K562 (cell line): Measurements from ENCODE around the gene UBR3.

ENCODE experiments used
- HEY1 ChIP-seq: fragments of 250-450 bp; sonication (Bioruptor Pico); IDR thresholded peaks from 2 replicates; pipeline ENCODE4 v1.5.0; 2020; ENCODE audit warnings: mild to moderate bottlenecking, moderate library complexity, borderline replicate concordance
- MAFG ChIP-seq: fragments of 450-650 bp; conservative IDR thresholded peaks from 2 replicates; pipeline ENCODE4 v1.6.1; 2016; ENCODE audit warnings: missing genetic modification characterization, missing compliant biosample characterization
- MAFK ChIP-seq: IDR thresholded peaks from 2 replicates; pipeline ENCODE4 v1.6.1; 2011; ENCODE audit warnings: low read length, improper control_type of control experiment
- MAZ ChIP-seq, 2 experiments: fragments of 450-650 bp in 1 of 2; sonication (generic) in 1 of 2; formaldehyde crosslinking; IDR thresholded peaks in 1 of 2; conservative IDR thresholded peaks in 1 of 2; 2 replicates each; pipeline versions ENCODE4 v1.4.0 to v1.5.0; 2020; ENCODE audit warnings: mild to moderate bottlenecking in 1 of 2, missing genetic modification reagents in 1 of 2
- PTTG1 ChIP-seq: fragments of 450-650 bp; IDR thresholded peaks from 2 replicates; pipeline ENCODE4 v1.6.1; 2016; ENCODE audit warnings: low read depth, mild to moderate bottlenecking, missing genetic modification characterization, missing compliant biosample characterization
- SIRT6 ChIP-seq: IDR thresholded peaks from one replicate; pipeline ENCODE4 v1.6.1; 2012; ENCODE audit warnings: low read depth, mild to moderate bottlenecking, control low read depth, inconsistent platforms, low read length, moderate library complexity
- TAF7 ChIP-seq: fragments of 450-650 bp; IDR thresholded peaks from 2 replicates; pipeline ENCODE4 v1.6.1; 2016; ENCODE audit warnings: missing genetic modification characterization, missing compliant biosample characterization
- TRIM24 ChIP-seq, 2 experiments: fragments of 450-650 bp; IDR thresholded peaks; 2 replicates each; pipeline ENCODE4 v1.6.1; 2016
- TF ChIP-seq, protein P1 (sequence below), 3 experiments: IDR thresholded peaks in 2 of 3; conservative IDR thresholded peaks in 1 of 3; 2 replicates each; pipeline ENCODE4 v1.5.1; 2011 to 2012; ENCODE audit warnings: low read length in 3 of 3, mild to moderate bottlenecking in 3 of 3, control low read depth in 2 of 3, improper control_type of control experiment in 1 of 3, inconsistent platforms in 1 of 3, low read depth in 1 of 3, mixed read lengths in 1 of 3, moderate library complexity in 1 of 3; ENCODE audit not compliant: insufficient read depth in 2 of 3
- TF ChIP-seq, protein P2 (sequence below): sonication (generic); formaldehyde crosslinking; IDR thresholded peaks from 2 replicates; pipeline ENCODE4 v1.8.1; 2023; ENCODE audit warnings: mild to moderate bottlenecking, missing genetic modification reagents
- TF ChIP-seq, protein P3 (sequence below): fragments of 450-650 bp; IDR thresholded peaks from 2 replicates; pipeline ENCODE4 v1.6.1; 2014; ENCODE audit warnings: low read depth, mild to moderate bottlenecking, moderate library complexity, borderline replicate concordance

DNA sequence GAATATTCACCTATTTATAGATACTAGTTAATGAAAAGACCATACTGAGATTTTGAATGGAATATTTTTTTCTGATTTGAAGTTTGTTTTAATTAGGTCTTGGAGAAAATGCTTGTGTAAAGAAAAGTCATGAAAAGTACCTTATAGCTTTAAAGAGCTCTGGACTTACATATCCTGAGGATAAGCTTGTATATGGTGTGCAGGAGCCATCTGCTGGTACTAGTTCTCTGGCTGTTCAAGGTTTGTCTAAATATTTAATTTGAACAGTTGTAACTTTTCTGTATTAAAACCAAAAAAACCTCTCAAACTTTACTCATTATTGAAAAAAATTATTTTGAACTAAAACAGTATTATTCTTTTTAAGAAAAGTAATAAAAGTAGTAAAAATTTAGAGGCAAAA lies 50.1 kb downstream of the UBR3 start:
- TF ChIP-seq MAFK: no peak
- TF ChIP-seq, protein P1, sequence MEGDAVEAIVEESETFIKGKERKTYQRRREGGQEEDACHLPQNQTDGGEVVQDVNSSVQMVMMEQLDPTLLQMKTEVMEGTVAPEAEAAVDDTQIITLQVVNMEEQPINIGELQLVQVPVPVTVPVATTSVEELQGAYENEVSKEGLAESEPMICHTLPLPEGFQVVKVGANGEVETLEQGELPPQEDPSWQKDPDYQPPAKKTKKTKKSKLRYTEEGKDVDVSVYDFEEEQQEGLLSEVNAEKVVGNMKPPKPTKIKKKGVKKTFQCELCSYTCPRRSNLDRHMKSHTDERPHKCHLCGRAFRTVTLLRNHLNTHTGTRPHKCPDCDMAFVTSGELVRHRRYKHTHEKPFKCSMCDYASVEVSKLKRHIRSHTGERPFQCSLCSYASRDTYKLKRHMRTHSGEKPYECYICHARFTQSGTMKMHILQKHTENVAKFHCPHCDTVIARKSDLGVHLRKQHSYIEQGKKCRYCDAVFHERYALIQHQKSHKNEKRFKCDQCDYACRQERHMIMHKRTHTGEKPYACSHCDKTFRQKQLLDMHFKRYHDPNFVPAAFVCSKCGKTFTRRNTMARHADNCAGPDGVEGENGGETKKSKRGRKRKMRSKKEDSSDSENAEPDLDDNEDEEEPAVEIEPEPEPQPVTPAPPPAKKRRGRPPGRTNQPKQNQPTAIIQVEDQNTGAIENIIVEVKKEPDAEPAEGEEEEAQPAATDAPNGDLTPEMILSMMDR (IDR thresholded peaks at IDR 0.05 in 2 of 3, conservative IDR thresholded peaks at IDR 0.05 in 1 of 3; ENCODE audit: insufficient read depth in 2 of 3, low read depth in 1 of 3, low read length in 3 of 3): peak; percentile 53 to 79 (median 68); a peak in 5 of 6 replicates
- TF ChIP-seq MAFG (tag): no peak
- TF ChIP-seq TAF7: no peak
- TF ChIP-seq, protein P2, sequence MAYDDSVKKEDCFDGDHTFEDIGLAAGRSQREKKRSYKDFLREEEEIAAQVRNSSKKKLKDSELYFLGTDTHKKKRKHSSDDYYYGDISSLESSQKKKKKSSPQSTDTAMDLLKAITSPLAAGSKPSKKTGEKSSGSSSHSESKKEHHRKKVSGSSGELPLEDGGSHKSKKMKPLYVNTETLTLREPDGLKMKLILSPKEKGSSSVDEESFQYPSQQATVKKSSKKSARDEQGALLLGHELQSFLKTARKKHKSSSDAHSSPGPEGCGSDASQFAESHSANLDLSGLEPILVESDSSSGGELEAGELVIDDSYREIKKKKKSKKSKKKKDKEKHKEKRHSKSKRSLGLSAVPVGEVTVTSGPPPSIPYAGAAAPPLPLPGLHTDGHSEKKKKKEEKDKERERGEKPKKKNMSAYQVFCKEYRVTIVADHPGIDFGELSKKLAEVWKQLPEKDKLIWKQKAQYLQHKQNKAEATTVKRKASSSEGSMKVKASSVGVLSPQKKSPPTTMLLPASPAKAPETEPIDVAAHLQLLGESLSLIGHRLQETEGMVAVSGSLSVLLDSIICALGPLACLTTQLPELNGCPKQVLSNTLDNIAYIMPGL: no peak
- no peak for TF ChIP-seq MAZ (CRISPR knock-in tag; conservative IDR thresholded peaks at IDR 0.05 in 1 of 2, IDR thresholded peaks at IDR 0.05 in 1 of 2)
- TF ChIP-seq TRIM24 (IDR thresholded peaks at IDR 0.05): no peak
- no peak for TF ChIP-seq HEY1 (CRISPR knock-in tag)
- no peak for TF ChIP-seq SIRT6
- TF ChIP-seq, protein P3, sequence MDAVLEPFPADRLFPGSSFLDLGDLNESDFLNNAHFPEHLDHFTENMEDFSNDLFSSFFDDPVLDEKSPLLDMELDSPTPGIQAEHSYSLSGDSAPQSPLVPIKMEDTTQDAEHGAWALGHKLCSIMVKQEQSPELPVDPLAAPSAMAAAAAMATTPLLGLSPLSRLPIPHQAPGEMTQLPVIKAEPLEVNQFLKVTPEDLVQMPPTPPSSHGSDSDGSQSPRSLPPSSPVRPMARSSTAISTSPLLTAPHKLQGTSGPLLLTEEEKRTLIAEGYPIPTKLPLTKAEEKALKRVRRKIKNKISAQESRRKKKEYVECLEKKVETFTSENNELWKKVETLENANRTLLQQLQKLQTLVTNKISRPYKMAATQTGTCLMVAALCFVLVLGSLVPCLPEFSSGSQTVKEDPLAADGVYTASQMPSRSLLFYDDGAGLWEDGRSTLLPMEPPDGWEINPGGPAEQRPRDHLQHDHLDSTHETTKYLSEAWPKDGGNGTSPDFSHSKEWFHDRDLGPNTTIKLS: no peak
- no peak for TF ChIP-seq PTTG1 (tag)
